GM21529 (cell line): ENCODE data around the gene LRRC10B.

ENCODE experiments used
- ATAC-seq: cut with Tn5 transposase; IDR thresholded peaks from one replicate; pipeline ENCODE4 v1.9.1; 2021; ENCODE audit not compliant: unreplicated experiment

The LRRC10B gene

DNA sequence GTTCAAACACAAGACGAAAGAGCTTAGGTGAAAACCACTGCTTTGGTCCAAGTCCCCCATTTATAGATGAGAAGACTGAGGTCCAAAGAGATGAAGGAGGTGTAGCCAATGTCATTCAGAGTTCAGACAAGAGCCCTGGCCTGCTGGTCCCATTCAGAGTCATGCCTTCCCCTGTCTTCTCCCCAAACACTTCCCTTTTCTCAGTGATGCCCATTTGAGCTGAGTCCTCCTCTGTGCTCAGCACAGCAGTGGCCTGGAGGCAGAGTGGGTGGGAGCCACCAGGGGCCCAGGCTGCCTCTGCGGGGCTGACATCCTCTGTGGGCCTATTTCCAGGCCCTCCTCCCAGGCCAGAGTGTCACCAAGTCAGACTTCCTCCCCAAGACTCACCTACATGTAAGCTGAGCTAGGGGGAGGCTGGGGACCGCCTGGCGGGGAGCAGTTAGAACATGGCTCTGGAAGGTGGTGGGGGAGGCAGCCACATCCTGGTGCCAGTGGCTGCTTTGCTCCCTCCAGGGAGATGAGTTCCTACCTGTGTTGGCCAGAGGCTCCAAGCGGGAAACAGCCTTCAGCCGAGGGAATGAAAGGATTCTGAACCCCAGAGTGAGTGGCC is 22.4 kb upstream of the LRRC10B start:
- no peak for ATAC-seq

GRCh38 chr11:61486779-61487178 is 21.8 kb upstream of the LRRC10B start:
- ATAC-seq, result no peak

GRCh38 chr11:61487342-61488025 is 21.1 kb upstream of the LRRC10B start:
- ATAC-seq, result no peak

DNA sequence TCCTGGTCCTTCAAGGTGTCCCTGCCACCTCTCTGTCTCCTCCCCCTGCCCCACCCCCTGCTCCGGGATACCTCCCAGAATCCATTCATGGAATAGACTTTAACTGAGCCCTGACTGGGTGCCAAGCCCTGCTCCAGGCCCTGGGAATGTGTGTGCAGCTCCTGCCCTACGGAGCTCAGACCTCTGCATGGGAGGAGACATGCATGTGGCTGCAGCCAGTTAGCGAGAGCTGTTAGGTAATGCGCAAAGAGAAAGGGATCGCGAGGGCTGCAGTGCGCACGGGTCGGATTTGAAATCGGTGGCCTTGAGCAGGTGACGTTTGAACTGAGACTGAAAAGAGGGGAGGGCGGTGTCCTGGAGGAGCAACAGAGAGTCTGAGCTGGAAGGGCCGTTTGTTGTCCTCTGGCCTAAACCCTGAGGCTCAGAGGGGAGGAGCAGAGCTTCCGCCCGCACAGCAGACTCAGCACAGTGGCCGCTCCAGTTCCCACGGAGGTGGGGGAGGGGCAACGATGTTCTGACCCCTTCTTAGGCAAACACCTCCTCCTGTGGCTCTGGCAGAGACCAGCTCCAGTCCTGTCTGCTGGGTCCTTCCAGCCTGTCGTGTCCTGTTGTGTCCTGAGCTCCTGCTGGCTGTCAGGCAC is 19.8 kb upstream of the LRRC10B start:
- no peak for ATAC-seq

- no peak for ATAC-seq
These were observed 18.5 kb upstream of the LRRC10B start for GRCh38 chr11:61489833-61490721.

GRCh38 chr11:61491736-61492395 is 16.7 kb upstream of the LRRC10B start:
- no peak for ATAC-seq

DNA sequence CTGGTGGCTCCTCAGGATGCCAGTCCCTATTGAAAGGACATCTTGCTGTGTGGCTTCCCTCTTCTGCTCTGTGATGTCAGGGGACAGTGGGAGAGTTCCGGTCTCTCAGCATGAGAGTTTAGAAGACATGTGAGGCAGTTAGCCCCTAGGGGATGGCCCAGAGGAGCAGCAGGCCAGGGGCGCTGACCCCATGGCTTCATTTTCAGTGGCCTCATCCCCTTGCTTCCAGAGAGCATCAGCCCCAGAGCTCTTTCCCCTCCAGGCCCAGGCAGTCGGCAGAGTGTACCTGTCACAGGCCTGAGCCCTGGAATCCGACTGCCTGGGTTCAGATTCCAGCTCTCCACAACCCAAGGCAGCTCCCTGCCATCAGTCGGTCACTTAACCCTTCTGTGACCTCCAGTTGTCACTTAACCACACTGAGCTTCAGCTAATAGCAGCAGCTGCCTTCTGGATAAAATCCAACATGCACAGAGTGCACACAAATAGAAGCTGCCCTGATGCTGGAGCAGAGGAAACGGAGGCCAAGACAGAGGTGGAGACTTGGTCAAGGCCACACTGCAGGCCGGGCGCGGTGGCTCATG is 14.1 kb upstream of the LRRC10B start:
- ATAC-seq, result no peak

GRCh38 chr11:61495801-61496601 is 12.5 kb upstream of the LRRC10B start:
- no peak for ATAC-seq

DNA sequence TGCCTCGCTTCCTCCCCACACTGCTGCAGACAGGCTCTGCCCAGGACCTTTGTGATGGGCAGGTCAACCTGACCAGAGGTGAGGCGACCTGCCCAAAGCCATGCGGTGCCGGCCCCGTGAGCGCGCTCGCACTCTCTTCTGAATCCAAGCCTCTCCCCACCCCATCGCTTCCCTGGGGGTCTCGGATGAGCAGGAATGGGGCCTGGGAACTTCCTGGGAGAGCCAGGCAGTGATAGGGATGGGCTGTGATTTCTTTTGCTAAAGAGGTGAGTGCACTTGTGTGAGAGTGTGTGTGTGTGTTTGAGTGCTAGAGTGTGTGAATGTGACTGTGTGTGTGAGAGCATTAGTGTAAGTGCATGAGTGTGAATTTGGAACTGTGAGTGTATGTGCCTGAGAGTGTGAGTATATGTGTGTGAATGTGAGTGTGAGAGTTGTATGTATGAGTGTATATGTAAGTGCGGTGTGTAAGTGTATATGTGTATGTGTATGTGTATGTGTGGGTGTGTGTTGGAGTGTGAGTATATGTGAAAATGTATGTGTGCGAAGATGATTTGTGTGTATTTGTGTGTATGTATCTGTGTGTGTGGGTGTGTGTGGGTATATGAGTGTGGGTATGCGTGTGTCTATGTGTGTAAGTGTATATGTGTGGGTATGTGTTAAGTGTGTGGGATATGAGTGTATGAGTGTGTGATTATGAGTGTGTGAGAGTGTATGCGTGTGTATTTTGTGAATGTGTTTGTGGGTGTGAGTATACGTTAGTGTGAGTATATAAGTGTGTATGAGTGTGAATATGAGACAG is 11.7 kb upstream of the LRRC10B start:
- no peak for ATAC-seq

- no peak for ATAC-seq
These were observed 11.1 kb upstream of the LRRC10B start for GRCh38 chr11:61497473-61497872.

- ATAC-seq, result no peak
These were observed 10.7 kb upstream of the LRRC10B start for GRCh38 chr11:61497876-61498275.

GRCh38 chr11:61498767-61499341 is 9.7 kb upstream of the LRRC10B start:
- ATAC-seq, result no peak

- ATAC-seq, result no peak
These were observed 8.6 kb upstream of the LRRC10B start for GRCh38 chr11:61499816-61500491.

DNA sequence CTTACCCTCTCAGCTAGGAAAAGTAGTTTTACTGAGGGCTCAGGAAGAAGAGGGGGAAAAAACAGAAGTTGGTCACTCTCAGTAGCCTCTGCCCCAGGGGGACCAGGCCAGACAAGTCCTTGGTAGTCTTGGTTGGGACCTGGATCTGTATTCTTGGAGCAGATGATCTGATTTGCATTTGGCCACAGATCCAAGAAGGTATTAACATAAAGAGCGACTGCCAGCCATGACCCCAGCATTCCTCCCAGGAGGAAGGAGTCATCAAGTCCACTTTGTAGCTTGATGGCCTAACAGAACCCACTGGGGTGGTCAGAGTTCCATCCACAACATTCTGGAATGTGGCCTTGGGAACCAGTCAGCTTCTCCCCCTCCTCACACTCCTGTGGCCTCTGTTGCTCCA is 6.0 kb upstream of the LRRC10B start:
- no peak for ATAC-seq

GRCh38 chr11:61503135-61503770 is 5.3 kb upstream of the LRRC10B start:
- no peak for ATAC-seq

- no peak for ATAC-seq
These were observed 3.4 kb upstream of the LRRC10B start for GRCh38 chr11:61505106-61505505.

GRCh38 chr11:61505640-61506155 is 2.9 kb upstream of the LRRC10B start:
- ATAC-seq, result no peak
